Breast epithelium (tissue), 3 donors: Measurements from ENCODE around the gene ANKS1B.

Experiments used
- POLR2A ChIP-seq: fragments of 450-650 bp; IDR thresholded peaks from one replicate; pipeline ENCODE4 v1.6.1; 2016; ENCODE audit warnings: antibody characterized with exemption, mild to moderate bottlenecking, moderate library complexity
- POLR2AphosphoS5 ChIP-seq, 3 donors: sonication (generic); formaldehyde crosslinking; IDR thresholded peaks; one replicate each; pipeline ENCODE4 v1.6.1; 2017; ENCODE audit warnings: antibody characterized with exemption in 3 of 3
- TF ChIP-seq, protein P1 (sequence below), 3 donors: fragments of 450-650 bp; IDR thresholded peaks; one replicate each; pipeline ENCODE4 v1.5.1; 2016 to 2017; ENCODE audit warnings: antibody characterized with exemption in 3 of 3, mild to moderate bottlenecking in 3 of 3, moderate library complexity in 3 of 3

GRCh38 chr12:99722690-99723486 lies 261.8 kb downstream of the ANKS1B start:
- TF ChIP-seq, protein P1, sequence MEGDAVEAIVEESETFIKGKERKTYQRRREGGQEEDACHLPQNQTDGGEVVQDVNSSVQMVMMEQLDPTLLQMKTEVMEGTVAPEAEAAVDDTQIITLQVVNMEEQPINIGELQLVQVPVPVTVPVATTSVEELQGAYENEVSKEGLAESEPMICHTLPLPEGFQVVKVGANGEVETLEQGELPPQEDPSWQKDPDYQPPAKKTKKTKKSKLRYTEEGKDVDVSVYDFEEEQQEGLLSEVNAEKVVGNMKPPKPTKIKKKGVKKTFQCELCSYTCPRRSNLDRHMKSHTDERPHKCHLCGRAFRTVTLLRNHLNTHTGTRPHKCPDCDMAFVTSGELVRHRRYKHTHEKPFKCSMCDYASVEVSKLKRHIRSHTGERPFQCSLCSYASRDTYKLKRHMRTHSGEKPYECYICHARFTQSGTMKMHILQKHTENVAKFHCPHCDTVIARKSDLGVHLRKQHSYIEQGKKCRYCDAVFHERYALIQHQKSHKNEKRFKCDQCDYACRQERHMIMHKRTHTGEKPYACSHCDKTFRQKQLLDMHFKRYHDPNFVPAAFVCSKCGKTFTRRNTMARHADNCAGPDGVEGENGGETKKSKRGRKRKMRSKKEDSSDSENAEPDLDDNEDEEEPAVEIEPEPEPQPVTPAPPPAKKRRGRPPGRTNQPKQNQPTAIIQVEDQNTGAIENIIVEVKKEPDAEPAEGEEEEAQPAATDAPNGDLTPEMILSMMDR (IDR thresholded peaks at IDR 0.05), result no peak
- no peak for TF ChIP-seq POLR2AphosphoS5 (IDR thresholded peaks at IDR 0.05)
- no peak for TF ChIP-seq POLR2A
